ENCODE data around the gene ATF3. TPM values are rescaled to one million over a fixed set of nuclear protein-coding genes. Genes with fewer than 3 reads are reported as not detected.

ATF3 gene
- total RNA-seq, 1 donor from 2014 or later = 23.9 TPM

GRCh38 chr1:212614453-212615200 lies 6.1 kb downstream of the ATF3 start:
- intact Hi-C loops (cut with micrococcal nuclease) = no loop called here
- H3K4me3 Mint-ChIP-seq (ENCODE audit: low read depth) = no peak overlapping the region
- peak overlapping the region; percentile 9 for H3K27ac Mint-ChIP-seq
- peaks cover 2% of the 10 kb centered on the region for H3K27me3 Mint-ChIP-seq (ENCODE audit: low read depth)
- DNase-seq (ENCODE audit: low spot score) = no peak
- no peaks in the 10 kb centered on the region for H3K9me3 Mint-ChIP-seq
- peaks cover 29% of the 10 kb centered on the region for H3K4me1 Mint-ChIP-seq (ENCODE audit: low read depth)
- peaks cover 67% of the 10 kb centered on the region for H3K36me3 Mint-ChIP-seq (ENCODE audit: low read depth)

GRCh38 chr1:212615201-212615470 lies 6.6 kb downstream of the ATF3 start:
- intact Hi-C loops (cut with micrococcal nuclease) = no loop called here
- Mint-ChIP-seq H3K4me1 (ENCODE audit: low read depth) (peaks cover 24% of the 10 kb centered on the region), H3K27ac (no peak overlapping the region), H3K36me3 (ENCODE audit: low read depth) (peaks cover 71% of the 10 kb centered on the region), H3K4me3 (ENCODE audit: low read depth) (no peak overlapping the region), H3K27me3 (ENCODE audit: low read depth) (peaks cover 2% of the 10 kb centered on the region), H3K9me3 (no peaks in the 10 kb centered on the region)
- no peak for DNase-seq (ENCODE audit: low spot score)

- Mint-ChIP-seq H3K9me3 (no peaks in the 10 kb centered on the region), H3K4me3 (ENCODE audit: low read depth) (no peak overlapping the region), H3K27me3 (ENCODE audit: low read depth) (no peaks in the 10 kb centered on the region), H3K27ac (no peak overlapping the region), H3K36me3 (ENCODE audit: low read depth) (peaks cover 73% of the 10 kb centered on the region), H3K4me1 (ENCODE audit: low read depth) (peaks cover 18% of the 10 kb centered on the region)
- DNase-seq (ENCODE audit: low spot score) = no peak
- intact Hi-C loops (cut with micrococcal nuclease) = no loop called here
Measured at GRCh38 chr1:212618466-212619210, 10.1 kb downstream of the ATF3 start.

GRCh38 chr1:212620293-212620692 lies 11.7 kb downstream of the ATF3 start:
- H3K36me3 Mint-ChIP-seq (ENCODE audit: low read depth) = peaks cover 61% of the 10 kb centered on the region
- peaks cover 3% of the 10 kb centered on the region for H3K27me3 Mint-ChIP-seq (ENCODE audit: low read depth)
- peaks cover 13% of the 10 kb centered on the region for H3K4me1 Mint-ChIP-seq (ENCODE audit: low read depth)

GRCh38 chr1:212621043-212621948 lies 12.7 kb downstream of the ATF3 start:
- peaks cover 13% of the 10 kb centered on the region for H3K4me1 Mint-ChIP-seq (ENCODE audit: low read depth)
- H3K4me3 Mint-ChIP-seq (ENCODE audit: low read depth) = no peak overlapping the region
- peaks cover 3% of the 10 kb centered on the region for H3K27me3 Mint-ChIP-seq (ENCODE audit: low read depth)
- DNase-seq (ENCODE audit: low spot score) = no peak
- H3K27ac Mint-ChIP-seq = no peak overlapping the region
- peaks cover 53% of the 10 kb centered on the region for H3K36me3 Mint-ChIP-seq (ENCODE audit: low read depth)
- intact Hi-C loops (cut with micrococcal nuclease) = no loop called here
- no peaks in the 10 kb centered on the region for H3K9me3 Mint-ChIP-seq

More at GRCh38 chr1:212620293-212620692, 11.7 kb downstream of the ATF3 start:
- H3K9me3 Mint-ChIP-seq = no peaks in the 10 kb centered on the region
- intact Hi-C loops (cut with micrococcal nuclease) = no loop called here
- H3K4me3 Mint-ChIP-seq (ENCODE audit: low read depth) = no peak overlapping the region
- no peak overlapping the region for H3K27ac Mint-ChIP-seq
- DNase-seq (ENCODE audit: low spot score) = no peak

GRCh38 chr1:212621949-212622305 lies 13.4 kb downstream of the ATF3 start:
- DNase-seq (ENCODE audit: low spot score) = no peak
- Mint-ChIP-seq H3K4me3 (ENCODE audit: low read depth) (no peak overlapping the region), H3K4me1 (ENCODE audit: low read depth) (peaks cover 13% of the 10 kb centered on the region), H3K9me3 (no peaks in the 10 kb centered on the region), H3K27me3 (ENCODE audit: low read depth) (peaks cover 3% of the 10 kb centered on the region), H3K27ac (no peak overlapping the region), H3K36me3 (ENCODE audit: low read depth) (peaks cover 47% of the 10 kb centered on the region)
- intact Hi-C loops (cut with micrococcal nuclease) = no loop called here

- Mint-ChIP-seq H3K27ac (no peak overlapping the region), H3K4me1 (ENCODE audit: low read depth) (peaks cover 13% of the 10 kb centered on the region), H3K4me3 (ENCODE audit: low read depth) (no peak overlapping the region), H3K36me3 (ENCODE audit: low read depth) (peaks cover 42% of the 10 kb centered on the region), H3K9me3 (no peaks in the 10 kb centered on the region), H3K27me3 (ENCODE audit: low read depth) (peaks cover 6% of the 10 kb centered on the region)
- DNase-seq (ENCODE audit: low spot score) = no peak
- intact Hi-C loops (cut with micrococcal nuclease) = no loop called here
Measured at GRCh38 chr1:212622467-212622866, 13.9 kb downstream of the ATF3 start.

GRCh38 chr1:212622906-212623305 lies 14.3 kb downstream of the ATF3 start:
- H3K4me1 Mint-ChIP-seq (ENCODE audit: low read depth) = peaks cover 13% of the 10 kb centered on the region
- peaks cover 37% of the 10 kb centered on the region for H3K36me3 Mint-ChIP-seq (ENCODE audit: low read depth)
- H3K4me3 Mint-ChIP-seq (ENCODE audit: low read depth) = no peak overlapping the region
- H3K27me3 Mint-ChIP-seq (ENCODE audit: low read depth) = peaks cover 9% of the 10 kb centered on the region
- no peak for DNase-seq (ENCODE audit: low spot score)
- H3K9me3 Mint-ChIP-seq = no peaks in the 10 kb centered on the region
- intact Hi-C loops (cut with micrococcal nuclease) = no loop called here
- no peak overlapping the region for H3K27ac Mint-ChIP-seq

- Mint-ChIP-seq H3K4me3 (ENCODE audit: low read depth) (no peak overlapping the region), H3K36me3 (ENCODE audit: low read depth) (peaks cover 30% of the 10 kb centered on the region), H3K27me3 (ENCODE audit: low read depth) (peaks cover 9% of the 10 kb centered on the region), H3K9me3 (no peaks in the 10 kb centered on the region), H3K27ac (no peak overlapping the region), H3K4me1 (ENCODE audit: low read depth) (peaks cover 13% of the 10 kb centered on the region)
- intact Hi-C loops (cut with micrococcal nuclease) = no loop called here
- DNase-seq (ENCODE audit: low spot score) = no peak
Measured at GRCh38 chr1:212623603-212624002, 15.0 kb downstream of the ATF3 start.

GRCh38 chr1:212624976-212625501 lies 16.5 kb downstream of the ATF3 start:
- no peak for DNase-seq (ENCODE audit: low spot score)
- H3K4me3 Mint-ChIP-seq (ENCODE audit: low read depth) = no peak overlapping the region

GRCh38 chr1:212625781-212626450 lies 17.4 kb downstream of the ATF3 start:
- Mint-ChIP-seq H3K9me3 (no peaks in the 10 kb centered on the region), H3K27ac (no peak overlapping the region), H3K4me3 (ENCODE audit: low read depth) (no peak overlapping the region), H3K36me3 (ENCODE audit: low read depth) (peaks cover 12% of the 10 kb centered on the region), H3K27me3 (ENCODE audit: low read depth) (peaks cover 9% of the 10 kb centered on the region), H3K4me1 (ENCODE audit: low read depth) (peaks cover 13% of the 10 kb centered on the region)
- intact Hi-C loops (cut with micrococcal nuclease) = no loop called here
- DNase-seq (ENCODE audit: low spot score) = no peak

More at GRCh38 chr1:212624976-212625501, 16.5 kb downstream of the ATF3 start:
- H3K27me3 Mint-ChIP-seq (ENCODE audit: low read depth) = peaks cover 9% of the 10 kb centered on the region
- no peak overlapping the region for H3K27ac Mint-ChIP-seq
- no peaks in the 10 kb centered on the region for H3K9me3 Mint-ChIP-seq
- intact Hi-C loops (cut with micrococcal nuclease) = no loop called here
- H3K4me1 Mint-ChIP-seq (ENCODE audit: low read depth) = peaks cover 13% of the 10 kb centered on the region
- peaks cover 18% of the 10 kb centered on the region for H3K36me3 Mint-ChIP-seq (ENCODE audit: low read depth)

- H3K9me3 Mint-ChIP-seq = no peaks in the 10 kb centered on the region
- no peak for DNase-seq (ENCODE audit: low spot score)
- intact Hi-C loops (cut with micrococcal nuclease) = no loop called here
Measured at GRCh38 chr1:212628046-212628445, 19.5 kb downstream of the ATF3 start.

More at GRCh38 chr1:212628046-212628445, 19.5 kb downstream of the ATF3 start:
- Mint-ChIP-seq H3K4me1 (ENCODE audit: low read depth) (no peaks in the 10 kb centered on the region), H3K27ac (no peak overlapping the region), H3K4me3 (ENCODE audit: low read depth) (no peak overlapping the region), H3K27me3 (ENCODE audit: low read depth) (peaks cover 10% of the 10 kb centered on the region), H3K36me3 (ENCODE audit: low read depth) (no peaks in the 10 kb centered on the region)
